ENCODE data around the gene CMIP.

The CMIP gene

DNA sequence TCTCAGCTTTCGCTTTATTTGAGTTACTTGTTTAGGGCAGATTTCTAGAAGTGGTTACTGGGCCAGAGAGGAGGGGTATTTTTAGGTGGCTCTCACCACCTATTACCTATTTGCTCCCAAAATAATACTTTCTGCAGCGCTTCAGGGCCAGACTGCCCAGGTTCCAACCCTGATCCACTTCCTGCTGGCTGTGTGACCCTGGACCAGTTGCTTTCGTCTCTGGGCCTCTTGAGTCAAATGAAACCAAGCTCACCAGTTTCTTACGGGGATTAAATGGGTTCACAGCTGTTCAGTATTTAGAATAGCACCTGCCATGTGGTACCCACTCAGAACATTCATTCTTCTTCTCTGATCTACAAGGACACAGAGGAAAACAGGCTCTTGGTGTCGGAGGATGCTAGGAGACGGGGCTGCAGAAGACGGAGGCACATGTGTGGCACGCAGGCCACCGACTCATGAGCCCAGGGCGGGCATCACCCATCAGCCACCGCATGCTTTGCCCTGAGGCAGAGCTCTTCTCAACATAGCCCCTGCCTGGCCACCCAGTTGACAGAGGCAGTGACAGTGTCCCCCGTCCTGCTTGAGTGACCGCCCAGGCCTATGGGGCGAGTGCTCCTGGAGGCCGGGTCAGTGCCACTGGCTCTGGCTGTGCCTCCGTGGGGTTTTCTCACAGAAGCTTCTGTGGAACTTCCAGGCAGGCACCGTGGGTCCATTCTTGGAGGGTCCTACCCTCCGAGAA lies 185.5 kb downstream of the CMIP start:
- no peak for DNase-seq

DNA sequence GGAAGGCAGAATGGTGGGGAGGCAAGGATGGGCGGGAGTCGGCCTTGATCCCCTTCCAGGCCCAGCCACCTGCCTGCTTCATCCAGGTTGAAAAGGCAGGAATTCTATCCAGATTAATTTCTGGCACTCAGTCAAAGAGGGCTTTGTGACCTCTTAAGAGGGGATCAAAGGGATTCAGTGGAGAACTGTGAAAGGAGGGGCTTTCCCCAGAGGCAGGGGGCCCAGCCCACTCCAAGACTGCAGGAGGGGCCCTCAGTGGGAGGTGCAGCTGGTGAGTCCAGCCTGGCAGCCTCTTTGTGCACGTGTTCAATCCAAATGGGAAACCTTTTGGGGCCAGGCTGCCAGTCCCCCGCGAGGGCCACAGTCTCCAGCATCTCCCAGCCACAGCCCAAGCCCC lies 186.0 kb downstream of the CMIP start:
- DNase-seq, result no peak

DNA sequence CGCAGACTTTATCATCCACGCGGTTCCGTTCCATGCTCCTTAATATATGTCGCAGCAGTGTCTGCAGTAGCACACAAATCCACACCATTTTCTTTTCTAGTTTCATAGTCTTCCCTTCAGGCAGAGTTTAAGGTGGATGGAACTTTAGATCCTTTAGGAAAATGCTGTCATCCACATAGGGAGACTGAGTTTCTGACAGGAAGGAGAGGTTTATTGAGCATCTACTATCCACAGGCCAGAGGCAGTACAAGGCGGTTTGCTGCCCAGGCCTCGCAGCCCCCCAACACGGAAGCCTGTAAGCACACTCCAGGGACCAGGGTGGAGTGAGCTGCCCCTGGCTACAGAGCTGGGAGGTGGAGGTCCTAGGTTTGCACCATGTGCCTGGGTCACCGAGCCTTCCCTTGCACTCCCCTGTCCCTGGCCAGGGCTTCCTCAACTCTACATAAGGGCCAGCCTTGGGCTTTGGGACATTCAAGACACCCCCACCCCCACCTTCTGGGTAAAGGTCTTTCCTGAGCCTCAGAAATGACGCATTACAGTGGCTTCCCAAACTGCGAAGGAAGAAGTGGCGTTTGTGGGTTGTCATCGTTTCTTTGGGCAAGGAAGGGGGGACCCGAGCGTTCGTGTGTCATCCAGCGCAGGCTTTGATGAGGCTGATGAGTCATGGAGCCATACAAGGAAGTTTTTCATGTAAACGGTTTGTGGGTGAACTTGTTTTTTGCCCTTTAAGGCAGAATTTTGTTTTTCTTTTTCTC lies 188.0 kb downstream of the CMIP start:
- no peak for DNase-seq

DNA sequence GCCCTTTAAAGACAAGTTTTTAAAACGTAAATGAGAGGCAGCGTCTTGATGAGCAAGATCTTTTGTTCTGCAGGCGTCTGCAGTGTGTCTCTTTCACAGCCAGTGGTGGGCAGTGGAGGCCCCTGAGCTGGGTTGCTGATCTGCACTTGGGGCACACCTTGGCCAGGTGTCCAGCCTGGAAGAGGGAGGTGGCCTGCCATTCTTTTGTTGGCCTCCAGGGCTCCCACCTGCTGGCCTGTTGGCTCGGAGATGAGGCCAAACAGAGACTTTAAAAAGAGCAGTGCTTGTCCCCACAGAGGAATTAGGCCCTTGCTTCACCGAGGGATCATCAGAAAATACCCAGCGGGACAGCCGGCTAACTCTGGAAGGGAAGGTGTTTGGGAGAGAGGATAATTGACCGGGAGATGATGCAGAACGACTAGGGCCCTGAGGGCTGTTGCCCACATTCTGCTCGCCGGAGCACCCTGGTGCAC lies 188.6 kb downstream of the CMIP start:
- DNase-seq, result no peak

DNA sequence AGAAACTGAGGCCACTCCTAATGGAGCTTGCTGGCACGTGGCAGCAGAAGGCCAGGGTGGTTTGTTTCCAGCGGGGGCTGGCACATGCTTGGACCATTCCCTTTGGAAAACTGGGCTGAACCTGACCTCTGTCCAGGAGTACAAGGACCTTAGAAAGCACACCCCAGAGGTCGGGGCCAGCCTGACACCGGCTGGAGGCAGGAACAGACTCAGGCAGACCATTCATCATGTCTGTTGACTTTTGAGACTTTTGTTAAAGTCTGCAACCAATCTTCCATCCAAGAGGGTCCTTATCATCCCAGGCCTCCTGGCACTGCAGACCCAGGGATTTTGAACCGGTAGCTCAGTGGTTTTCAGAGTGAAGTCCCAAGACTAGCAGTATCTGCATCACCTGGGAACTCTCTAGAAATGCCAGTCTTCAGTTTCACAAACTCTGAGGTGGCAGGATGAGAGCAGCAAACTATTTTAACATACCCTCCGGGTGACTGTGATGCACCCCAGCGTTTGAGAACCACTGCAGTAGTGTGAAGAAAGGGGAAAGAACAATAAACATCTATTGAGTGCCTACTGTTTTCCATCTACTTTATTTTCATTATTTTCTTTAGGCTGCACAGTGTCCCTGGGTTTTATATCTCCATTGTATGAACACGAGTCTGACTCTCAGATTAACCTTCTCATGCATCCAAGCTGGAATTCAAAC lies 189.2 kb downstream of the CMIP start:
- no peak for DNase-seq

DNA sequence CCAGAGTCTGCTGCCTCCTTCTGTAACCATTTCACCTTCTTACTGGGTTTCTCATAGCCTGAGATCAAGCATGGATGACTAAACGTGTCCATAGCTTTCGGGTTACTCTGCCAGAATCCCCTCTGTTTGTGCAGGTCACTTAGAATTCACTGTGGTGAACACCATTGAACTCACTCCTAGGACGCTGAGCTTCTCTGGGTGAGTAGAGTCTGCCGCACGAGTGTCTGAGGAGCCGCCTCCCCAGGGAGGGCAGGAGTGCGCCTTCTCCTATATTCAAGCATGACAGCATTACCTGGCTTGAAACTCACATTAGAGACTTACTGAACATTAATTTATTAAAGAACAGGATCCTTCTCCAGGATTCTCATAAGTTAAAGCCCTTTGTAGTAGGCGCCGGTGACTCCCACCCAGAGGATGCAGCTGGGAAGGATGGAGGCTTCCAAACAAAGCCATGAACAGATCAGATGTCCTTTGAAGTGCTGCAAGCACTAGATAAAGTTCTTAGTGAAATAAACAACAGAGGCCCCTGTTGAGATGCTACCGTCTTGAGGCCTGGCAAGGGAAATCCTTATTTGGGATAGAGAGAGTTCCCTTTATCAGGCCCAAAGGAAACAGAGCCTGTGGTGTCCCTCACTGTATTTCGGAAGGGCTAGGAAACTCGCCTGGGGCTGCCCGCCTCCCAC lies 189.9 kb downstream of the CMIP start:
- no peak for DNase-seq

DNA sequence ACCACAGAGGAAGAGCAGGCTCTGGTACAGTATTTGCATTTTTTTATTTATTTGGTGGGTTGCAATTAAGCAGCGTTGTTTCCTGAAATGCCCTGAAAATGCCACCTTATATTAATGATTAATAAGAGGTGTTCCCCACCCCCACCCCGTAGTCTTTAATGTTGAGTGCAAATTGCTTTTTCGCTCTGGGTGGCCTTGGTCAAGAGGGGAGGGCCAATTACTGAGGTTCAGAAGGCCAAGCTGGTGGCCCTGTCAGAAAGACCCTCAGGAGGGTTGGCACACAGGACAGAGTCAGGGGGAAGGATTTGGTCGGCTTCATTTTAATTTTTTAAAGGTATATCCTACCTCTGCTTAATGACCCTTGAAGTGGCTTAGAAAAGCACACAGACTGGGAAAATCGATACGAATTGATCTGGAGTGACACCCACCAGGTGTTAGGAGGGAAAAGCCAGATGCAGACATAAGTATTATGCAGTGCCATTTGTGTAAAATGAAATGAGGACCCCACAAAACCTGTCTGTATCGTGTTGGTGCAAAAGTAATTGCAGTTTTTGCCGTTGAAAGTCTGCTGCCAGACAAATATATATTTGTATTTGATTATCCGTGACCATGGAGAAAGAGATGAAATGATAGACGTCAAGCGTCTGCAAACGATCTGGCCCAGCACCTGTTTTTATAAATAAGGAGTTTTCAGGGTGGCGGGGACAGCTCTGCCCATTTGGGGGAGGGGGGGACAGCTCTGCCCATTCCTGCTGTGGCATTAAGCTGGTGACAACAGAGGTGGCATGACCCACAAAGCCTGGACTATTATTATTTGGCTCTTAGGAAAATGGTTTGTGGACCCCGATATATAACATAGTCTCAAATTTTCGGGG lies 190.7 kb downstream of the CMIP start:
- peak in 1 of 2 experiments; percentile 29 for DNase-seq

DNA sequence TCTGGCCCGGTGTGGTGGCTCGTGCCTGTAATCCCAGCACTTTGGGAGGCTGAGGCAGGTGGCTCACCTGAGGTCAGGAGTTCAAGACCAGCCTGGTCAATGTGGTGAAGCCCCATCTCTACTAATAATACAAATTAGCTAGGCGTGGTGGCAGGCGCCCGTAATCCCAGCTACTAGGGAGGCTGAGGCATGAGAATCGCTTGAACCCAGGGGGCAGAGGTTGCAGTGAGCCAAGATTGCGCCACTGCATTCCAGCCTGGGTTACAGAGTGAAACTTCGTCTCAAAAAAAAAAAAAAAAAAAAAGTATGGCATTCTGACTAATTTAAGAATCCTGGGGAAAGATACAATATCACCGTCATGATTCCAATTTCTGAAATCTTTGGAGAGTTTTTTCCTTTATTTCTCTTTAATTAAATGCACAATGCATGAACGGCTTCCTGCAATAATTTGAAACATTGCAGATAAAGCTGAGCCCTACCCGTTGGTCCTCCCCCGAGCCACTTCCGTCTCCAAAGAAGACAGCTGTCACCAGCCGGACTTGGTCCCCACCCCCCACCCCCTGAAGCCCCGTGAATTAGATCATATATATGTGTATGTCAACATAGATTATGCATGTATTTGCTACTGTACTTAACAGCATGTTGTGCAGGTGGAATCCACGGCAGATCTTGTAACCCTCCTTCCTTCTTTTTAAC lies 191.8 kb downstream of the CMIP start:
- peak; percentile 43 to 66 for DNase-seq

DNA sequence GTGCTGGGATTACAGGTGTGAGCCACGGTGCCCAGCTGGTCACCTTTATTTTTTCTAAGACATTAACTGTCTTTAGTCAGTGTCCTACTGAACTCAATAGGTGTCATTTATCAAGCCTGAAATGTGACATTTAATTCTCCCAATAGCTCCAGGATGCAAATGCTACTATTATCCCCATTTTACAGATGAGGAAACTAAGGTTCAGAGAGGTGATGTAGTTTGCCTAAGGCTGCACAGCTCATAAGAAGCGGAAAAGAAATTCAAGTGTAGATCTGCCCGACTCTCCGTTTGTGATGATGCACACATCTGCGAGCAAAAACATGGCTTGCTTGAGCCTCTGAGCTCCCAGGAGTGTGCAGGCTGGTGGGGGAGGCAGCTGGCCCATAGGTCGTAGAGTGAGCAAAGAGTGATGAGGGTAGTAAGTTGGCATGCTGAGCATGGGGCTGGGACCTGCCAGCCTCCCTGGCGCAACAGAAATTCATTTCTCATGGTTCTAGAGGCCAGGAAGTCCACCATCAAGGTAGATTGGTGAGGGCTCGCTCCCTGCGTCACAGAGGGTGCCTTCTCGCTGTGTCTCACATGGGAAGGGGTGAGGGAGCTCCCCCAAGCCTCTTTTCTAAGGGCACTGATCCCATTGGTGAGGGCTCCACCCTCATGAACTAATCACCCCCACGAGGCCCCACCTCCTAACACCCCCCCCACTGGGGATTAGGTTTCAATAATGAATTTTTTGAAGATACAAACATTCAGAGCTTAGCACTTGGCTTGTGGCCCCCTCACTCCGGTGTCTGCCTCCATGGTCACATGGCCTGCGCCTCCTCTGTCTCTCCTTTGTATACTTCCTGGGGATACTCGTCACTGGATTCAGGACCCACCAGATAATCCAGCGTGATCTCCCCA lies 193.0 kb downstream of the CMIP start:
- DNase-seq, result no peak

DNA sequence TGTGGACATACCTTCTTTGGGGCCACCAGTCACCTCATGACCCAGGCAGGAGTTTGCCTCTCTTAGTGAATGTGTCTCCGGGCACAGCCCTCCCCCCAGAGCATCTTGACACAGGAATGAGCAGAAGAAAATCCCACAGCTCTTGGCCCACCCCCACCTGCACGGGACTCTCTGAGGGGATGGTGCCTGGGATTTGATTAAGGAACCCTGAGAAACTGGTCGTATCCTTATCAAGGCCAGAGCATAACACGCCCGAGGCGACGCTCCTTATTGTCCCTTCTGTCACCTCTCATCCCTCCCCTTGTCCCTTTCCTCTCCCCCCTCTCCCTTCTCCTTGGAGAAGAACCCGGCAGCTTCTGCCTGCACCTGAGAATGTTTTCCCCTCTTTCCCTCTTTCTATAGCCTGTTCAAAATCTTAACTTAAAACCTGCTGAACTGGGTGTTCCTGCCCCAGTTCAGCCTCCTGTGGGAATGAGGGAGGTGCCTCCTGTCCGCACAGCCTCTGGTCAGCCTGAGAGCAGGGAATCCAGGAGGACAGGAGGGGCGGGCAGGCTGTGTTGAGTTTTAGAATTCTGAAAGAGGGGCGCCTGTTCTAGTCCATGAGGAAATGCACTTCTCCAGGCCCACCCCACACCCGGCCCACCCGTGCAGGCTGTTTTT lies 193.8 kb downstream of the CMIP start:
- DNase-seq, result no peak

DNA sequence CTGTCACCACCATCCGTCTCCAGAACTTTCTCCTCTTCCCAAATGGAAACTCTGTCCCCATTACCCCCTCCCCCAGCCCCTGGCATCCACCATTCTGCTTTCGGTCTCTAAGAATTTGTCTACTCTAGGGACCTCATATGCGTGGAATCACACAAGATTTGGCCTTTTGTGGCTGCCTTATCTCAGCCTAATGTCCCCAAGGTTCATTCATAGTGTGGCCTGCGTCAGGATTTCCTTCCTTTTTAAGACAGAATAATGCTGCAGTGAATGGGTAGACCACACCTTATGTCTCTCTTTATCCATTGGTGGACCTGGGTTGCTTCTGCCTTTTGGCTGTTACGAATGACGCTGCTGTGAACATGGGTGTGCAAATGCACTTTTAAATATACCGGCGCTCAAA lies 194.7 kb downstream of the CMIP start:
- DNase-seq, result no peak

DNA sequence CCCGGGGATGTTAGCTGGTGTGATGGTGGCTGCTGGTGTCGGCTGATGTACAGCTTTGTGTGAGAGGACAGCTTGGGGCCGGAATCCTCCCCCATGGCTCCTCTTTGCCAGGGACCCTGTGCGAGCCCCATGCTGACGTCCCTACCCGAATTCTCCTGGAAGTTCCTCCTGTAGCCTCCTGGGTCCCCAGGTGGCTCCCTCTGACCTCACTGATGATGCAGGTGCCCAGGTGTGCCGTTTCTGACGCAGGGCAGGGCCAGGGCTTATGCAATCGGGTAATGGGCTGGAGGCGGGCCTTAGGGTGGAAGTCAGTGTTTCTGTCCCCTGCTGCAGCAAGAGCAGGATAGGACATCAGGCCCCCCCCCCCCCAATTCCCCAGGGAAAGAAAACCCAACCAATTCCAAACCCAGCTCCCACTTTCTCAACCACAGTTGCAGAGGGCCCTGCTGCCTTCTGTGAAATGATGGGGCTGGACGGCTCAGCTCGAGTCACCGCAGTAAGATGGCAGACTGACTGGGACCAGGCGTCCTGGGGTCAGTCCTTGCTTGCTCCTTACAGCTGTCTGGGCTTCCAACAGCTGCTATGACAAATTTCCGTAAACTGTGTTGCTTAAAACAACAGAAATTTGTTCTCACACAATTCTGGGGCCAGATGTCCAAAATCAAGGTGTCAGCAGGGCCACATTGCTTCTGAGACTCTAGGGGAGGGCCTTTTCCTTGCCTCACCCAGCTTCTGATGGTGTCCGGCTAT lies 195.5 kb downstream of the CMIP start:
- no peak for DNase-seq

DNA sequence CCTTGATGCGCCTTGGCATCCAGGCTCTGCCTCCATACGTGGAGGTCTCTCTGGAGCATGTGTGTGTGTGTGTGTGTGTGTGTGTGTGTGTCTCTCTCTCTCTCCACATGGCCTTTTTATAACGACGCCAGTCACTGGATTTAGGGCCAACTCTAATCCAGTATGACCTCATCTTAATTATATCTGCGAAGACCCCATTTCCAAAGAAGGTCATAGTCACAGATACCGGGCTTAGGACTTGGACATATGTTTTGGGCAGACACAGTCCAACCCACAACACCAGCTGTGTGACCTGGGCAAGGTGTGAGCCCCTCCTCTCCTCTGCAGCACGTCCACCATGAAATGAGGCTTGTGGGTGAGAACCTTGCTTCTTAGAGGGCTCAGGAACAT lies 196.1 kb downstream of the CMIP start:
- no peak for DNase-seq

DNA sequence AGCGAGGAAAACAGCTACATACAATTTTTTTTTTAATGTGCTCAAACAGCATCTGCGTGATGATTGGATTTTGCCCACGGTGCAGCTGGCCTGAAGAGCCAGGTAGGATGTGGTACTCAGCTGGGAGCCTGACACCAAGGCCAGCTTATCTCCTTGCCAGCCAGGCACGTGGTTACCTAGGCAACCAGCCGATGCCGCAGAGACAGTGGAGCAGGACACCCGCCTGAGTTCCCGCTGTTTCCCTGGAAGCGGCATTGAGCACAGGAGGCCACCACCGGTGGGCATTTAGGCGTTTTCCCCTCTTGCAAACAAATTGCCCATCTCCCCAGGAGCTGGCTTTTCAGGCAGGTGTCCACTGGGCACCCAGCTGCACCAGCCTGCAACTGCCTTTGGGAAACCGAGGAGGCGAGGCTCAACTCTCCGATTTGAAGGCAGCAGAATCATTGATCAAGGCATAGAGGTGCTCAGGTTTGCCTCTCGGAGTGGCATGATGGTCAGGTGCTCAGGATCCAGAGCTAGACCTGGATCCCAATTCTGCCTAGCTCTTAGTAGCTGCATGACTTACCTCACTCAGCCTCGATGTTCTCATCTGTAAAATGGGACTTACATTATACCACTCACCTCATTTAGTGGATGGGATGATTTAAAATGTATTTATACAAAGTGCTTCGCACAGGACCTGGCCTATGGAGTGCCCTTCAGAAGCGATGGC lies 196.9 kb downstream of the CMIP start:
- peak in 1 of 2 experiments; percentile 17 for DNase-seq

DNA sequence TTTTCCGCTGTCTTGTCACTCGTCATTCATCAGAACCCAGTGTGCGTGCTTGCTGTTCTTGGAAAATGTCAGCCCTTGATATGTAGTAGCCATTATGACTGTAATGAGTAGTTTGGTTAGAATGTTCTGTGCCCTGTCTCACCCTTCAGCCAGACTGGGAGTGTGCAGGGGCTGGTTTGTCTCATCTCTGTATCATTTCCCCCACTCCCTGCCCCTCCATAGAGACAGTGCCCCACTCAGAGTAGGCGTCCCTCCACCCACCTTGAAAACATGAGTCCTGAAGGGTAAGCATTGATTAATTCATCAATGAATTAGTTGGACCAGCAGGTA lies 197.5 kb downstream of the CMIP start:
- no peak for DNase-seq

DNA sequence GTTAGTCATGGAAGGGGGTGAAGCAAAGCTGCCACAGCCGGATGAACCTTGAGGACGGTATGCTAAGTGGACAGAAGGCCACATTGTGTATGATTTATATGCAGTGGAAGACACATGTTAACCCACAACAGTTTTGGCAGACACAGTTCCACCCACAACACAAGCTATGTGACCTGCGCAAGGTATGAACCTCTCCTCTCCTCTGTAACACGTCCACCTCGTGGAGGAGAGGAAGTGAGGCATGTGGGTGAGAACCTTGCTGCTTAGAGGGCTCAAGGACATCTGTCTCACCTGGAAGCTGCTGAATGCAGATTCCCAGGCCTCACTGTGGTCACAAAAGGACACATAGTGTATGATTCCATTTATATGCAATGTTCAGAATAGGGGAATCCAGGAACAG lies 198.3 kb downstream of the CMIP start:
- no peak for DNase-seq

DNA sequence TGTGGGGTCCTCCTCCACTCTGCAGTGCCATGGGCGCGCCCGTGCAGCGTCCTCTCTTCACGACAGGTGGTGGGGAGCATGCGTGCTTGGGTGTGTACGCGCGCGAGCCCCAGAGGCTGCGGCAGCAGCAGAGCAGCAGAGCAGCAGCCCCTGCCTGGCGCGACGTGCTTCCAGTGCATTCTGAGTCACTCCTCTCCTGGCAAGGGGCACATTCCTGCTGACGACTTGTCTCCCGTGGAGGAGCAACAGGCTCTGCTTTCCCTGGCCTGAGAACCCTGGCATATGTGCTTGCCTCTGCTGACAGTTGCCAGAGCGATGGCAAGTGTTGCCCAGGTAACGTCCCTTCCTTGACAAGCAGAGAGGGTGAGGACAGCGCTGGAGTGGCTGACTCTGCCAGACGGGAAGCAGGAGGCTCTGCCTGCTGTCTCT lies 200.7 kb downstream of the CMIP start:
- peak; percentile 79 to 80 for DNase-seq

DNA sequence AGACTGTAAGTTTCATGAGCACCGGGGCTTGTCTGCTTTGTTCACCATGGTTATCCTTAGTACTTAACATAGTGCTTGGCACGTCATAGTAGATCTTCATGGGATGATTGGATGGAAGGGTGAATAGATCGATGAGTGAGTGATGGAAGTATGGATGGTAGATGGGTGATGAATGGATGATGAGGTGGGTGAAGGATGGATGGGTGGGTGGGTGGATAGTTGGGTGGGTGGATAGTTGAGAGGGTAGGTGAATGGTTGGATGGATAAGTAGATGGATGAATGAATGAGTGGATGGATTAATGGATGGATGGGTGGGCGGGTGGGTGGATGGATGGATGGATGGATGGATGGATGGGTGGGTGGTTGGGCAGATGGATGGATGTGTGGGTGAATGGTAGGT lies 201.3 kb downstream of the CMIP start:
- DNase-seq, result no peak

DNA sequence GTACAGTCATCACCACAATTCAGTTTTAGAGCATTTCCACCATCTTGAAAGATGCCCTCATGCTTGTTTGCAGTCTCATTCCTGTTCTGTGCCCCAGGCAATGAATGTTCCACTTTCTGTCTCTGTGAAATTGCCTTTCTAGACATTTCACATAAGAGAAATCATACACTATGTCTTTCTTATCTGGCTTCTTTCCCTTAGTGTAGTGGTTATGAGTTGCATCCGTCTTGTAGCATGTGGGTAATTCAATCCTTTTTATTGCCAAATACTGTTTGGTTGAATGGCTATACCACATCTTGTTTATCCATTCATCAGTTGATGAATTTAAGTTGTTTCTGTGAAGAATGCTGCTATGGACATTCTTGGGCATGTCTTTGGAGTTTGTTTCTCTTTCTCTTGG lies 202.0 kb downstream of the CMIP start:
- DNase-seq, result no peak

All from SHP77 (cell line).